HG02798 (cell line): ENCODE results near the gene HOXD13.

ENCODE experiments used
- ATAC-seq: cut with Tn5 transposase; IDR thresholded peaks from one replicate; pipeline ENCODE4 v1.9.1; 2021; ENCODE audit warnings: mild to moderate bottlenecking; ENCODE audit not compliant: unreplicated experiment, poor library complexity

Gene HOXD13

DNA sequence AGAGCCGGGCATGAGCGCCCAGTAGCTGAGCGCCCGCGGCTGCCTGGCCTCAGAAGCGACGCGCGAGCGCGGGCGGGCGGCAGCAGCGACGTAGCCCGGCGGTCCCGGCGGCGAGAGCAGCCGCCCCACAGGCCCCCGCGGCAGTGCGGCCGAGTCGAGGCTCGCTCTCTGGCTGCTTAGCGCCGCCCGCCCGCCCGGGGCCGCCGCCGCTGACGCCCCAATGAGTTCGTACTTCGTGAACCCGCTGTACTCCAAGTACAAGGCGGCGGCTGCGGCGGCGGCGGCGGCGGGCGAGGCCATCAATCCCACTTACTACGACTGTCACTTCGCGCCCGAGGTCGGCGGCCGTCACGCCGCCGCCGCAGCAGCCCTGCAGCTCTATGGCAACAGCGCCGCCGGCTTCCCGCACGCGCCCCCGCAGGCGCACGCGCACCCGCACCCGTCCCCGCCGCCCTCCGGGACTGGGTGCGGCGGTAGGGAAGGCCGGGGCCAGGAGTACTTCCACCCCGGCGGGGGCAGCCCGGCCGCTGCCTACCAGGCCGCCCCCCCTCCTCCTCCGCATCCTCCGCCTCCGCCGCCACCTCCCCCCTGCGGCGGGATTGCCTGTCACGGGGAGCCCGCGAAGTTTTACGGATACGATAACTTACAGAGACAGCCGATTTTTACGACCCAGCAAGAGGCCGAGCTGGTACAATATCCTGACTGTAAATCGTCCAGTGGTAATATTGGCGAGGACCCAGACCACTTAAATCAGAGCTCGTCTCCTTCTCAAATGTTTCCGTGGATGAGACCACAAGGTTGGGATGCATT is 37.8 kb downstream of the HOXD13 start:
- ATAC-seq = no peak

DNA sequence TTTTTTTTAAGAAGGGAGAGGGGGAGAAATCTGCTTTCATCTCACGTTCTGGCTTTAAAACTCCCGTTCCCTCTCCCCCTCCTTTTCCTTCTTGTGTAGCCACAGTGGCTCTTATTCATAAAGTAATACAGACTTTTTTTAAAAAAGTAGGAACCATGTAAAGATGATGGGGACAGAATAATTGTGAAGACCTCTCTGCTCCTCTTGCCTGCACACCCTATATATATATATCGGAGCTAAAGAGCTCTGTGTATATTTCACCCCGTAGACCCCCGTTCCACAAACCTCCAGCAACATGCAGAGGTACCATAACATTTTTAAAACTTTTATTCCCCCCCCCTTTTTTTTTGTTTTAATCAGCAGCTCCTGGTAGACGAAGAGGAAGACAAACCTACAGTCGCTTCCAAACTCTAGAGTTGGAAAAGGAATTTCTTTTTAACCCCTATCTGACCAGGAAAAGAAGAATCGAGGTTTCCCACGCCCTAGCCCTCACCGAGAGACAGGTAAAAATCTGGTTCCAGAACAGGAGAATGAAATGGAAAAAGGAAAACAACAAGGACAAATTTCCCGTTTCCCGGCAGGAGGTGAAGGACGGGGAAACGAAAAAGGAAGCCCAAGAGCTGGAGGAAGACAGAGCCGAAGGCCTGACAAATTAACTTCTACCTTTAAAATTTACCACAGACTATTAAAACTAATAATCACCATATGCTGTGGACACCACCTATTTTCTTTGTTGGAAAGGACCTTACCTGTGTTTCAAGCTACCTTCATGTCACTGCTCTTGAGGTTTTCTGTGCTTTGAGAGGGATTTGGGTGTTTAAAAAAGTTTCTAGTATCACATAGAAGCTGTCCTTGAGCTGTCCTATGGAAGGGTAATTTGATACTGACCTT is 38.7 kb downstream of the HOXD13 start:
- no peak for ATAC-seq

DNA sequence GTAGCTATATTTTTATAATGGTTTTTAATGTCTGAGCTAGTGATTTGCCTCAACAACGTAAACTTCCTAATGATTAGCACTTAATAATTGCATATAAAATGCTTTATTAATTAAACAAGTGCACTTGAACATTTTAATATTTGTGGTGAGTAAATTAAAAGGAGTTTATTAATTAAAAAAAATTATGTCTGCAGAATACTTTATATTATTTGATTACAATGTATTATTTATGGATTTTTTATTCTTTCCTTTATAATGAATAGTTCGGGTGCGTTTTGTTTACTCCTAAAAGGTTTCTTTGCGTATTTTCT is 39.3 kb downstream of the HOXD13 start:
- no peak for ATAC-seq

DNA sequence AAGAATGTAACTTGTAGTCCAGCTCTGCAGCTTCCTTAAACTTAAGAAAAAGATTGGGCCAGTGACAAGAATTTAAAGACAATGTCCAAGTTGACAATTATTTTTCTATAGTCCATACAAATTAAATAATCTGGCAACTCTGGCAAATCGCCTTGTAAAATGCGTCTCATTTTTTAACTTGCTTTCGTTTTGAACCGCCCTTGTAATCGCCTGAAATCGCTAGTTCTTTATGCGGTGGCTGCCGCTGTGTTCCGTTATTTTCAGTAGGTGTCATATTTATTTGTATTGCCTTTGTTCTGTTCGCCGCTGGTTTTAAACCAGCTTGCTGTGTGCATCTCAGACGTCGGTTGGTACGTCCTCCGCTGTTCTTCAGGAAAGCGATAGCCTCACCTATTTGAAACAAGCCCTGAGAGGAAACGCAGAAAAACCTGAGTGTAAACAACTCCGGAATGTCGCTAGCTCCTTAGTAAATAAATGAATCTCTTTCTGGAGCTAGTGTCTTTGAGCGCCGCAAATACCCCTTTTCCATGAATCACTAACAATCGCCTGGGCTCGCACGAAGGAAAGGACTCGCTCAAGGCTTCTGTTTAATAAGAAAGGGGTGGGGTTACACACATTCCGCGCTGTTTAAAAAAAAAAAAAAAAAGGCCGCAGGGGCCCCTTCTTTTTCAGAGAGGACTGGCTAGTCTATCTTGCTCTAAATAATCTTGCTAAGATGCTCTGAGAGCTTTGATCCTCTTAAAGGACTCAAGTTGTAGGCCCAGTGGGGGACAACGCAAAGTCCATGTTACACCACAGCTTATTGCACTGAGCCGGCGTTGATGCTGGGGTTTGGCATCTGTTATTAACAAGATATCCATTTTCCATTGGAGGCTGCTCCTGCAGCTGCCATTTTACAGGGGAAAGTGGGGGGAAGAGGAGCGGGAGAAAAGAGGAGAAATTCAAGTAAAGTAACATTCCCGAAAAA is 40.0 kb downstream of the HOXD13 start:
- no peak for ATAC-seq

DNA sequence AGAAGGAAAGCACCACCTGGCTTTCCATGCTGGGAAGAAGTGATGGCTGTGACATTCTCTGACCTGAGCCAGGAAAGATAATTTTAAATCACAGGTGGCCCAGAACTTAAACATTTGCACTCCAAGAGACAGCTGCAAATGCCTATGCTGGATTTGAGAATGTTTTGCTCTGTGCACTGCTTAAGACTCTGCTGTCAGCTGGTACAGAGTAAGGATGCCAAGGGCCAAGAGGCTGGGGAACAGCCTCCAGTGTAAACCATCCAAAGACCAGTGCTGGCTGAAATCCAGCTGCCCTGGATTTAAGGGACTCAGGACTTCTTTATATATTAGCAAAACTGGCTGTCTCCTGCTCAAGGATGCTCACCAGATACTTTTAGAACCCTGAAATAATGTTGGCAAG is 40.9 kb downstream of the HOXD13 start:
- ATAC-seq = no peak

DNA sequence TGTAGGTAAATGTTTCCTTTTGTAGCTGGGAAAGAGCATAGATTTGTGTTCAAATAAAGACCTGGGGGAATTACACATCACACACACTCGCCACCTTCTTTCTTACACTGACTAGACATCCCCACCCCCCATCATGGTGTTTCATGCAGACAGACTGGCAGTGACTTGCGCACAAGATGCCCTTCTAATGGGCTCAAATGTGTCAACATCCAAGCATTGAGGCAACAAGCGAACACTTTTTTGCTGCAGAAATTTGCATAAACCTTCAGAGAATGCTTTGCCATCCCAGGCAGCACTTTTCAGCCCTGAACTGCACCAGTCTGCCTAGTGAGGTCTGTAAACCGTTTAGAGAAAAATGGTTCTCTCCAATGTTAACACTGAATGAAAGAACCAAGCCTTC is 41.5 kb downstream of the HOXD13 start:
- no peak for ATAC-seq

DNA sequence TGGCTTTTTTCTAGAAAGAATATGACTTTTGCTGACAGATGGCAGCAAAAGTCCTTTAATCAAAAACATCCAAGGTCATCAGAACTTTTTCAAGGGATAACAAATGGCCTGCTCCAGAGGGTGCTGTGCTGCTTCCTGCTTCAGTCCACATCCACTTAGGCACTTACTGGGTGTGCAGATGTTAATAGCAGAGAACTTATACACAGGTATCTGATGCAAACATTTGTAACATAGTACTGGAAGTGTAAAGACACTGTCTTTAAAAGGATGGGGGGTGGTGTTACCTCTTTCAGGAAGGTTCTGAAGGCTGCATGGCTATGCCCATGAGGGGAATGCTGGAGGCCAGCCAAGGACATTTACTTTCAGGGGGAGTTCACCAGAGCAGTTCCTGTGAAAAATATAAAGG is 42.5 kb downstream of the HOXD13 start:
- no peak for ATAC-seq

DNA sequence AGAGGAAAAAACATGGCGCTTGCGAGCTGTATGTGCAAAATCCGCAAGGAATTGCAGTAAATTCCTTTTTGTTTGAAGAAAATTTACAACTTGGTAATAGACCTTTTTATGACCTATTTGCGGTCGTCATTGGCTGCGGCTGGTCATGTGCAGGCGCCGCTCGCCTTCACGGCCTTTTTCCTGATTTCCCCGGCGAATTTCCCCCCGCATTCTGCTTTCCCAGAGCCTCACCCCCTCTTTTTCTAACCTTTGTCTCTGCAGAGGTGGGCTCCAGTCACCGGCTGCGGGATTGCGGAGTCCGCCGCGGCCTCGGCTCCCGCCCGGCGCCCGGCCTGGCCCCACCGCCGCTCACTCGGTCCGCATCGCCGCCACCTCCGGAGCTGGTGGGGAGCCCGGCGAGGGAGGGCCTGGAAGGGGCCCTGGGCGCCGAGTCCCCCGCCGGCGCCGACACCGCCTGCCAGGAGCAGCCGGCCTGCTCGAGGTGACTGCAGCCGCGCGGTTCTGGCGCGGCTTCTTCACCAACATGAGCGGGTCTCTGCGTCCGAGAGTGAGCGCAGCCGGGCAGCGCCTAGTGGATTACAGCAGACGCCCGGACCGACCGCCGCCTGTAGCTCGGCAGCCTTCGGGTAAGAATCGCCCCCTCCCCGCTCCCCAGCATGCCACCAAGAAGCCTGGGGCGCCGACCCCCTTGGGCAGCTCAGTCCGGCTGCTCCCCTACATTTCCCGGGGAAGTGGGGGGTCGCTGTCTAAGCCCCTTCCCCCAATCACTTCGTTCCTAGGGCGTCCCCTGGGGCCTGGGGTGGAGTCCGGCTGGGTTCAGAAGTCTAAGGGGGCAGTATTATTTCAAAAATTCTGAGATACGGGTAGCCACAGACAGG is 44.1 kb downstream of the HOXD13 start:
- no peak for ATAC-seq

DNA sequence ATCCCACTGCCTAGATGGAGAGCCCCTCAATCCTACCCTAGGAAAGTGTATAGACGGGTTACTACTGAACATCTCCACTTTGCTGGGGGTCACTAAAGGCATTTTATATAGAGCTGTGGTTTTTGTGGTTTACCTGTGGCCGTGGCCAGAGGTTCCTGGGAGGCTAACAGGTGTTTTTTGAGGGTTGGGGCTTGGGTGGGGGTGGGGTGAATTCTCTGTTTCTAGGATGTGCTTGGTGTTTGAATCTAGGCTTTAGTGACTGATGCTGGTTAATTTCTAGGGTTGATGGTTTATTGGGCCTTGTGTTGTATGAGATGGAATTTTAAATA is 44.7 kb downstream of the HOXD13 start:
- no peak for ATAC-seq

DNA sequence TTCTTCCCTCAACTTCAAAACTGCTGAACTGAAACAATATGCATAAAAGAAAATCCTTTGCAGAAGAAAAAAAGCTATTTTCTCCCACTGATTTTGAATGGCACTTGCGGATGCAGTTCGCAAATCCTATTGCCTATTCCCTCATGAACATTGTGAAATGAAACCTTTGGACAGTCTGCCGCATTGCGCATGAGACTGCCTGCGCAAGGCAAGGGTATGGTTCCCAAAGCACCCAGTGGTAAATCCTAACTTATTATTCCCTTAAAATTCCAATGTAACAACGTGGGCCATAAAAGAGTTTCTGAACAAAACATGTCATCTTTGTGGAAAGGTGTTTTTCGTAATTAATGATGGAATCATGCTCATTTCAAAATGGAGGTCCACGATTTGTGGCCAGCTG is 45.4 kb downstream of the HOXD13 start:
- no peak for ATAC-seq

DNA sequence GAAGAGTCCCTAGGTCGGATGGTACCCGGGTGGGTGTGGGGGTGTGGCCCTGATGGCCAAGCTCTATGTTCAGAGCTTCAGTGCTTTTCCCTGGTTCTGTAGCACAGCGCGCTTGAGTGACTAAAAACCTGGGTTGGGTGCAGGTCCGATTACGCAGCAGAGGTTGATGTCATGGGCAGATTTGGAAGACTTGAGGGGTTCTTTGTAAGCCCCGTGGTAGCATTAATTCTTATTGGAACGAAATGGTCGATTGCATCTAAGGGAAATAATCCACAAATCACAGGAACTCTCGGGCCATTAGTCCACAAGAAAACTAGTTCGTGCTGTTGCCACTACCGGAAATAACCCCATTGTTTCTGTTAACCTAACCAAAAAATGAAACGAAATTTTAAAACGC is 46.0 kb downstream of the HOXD13 start:
- ATAC-seq = no peak

DNA sequence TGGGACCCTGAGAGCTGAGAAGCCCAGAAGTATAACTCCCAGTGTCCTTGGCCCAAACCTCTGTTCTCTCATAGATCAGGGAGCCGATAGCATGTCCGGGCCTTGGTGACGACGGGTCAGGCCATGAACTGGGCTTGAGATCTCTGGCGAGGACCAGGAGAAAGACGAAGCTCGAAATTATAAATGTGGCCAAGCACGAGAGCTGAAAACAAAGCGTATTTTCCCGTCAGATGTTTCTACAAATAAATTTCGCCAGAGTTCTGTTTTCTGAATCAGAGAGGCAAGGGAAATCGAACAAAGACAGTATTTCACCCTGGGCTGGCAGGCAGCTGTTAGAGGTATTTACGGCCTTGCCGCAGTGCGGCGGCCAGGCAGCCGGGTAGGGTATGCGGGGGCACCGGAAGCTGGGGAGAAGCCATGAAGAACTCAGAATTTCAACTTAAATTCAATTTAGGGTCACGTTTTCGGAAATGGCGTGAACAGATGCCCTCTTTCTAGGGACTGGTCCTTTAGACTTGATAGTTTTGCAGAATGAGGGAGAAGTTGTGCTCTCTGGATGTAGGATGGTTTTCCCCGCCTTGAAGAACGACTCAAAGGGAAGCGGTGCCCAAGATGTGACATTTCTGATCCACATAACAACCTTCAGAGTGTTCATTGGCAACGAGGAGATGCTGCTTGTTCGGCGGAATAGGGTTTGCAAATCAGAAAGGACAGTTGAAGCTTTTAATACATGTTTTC is 46.6 kb downstream of the HOXD13 start:
- ATAC-seq = no peak

DNA sequence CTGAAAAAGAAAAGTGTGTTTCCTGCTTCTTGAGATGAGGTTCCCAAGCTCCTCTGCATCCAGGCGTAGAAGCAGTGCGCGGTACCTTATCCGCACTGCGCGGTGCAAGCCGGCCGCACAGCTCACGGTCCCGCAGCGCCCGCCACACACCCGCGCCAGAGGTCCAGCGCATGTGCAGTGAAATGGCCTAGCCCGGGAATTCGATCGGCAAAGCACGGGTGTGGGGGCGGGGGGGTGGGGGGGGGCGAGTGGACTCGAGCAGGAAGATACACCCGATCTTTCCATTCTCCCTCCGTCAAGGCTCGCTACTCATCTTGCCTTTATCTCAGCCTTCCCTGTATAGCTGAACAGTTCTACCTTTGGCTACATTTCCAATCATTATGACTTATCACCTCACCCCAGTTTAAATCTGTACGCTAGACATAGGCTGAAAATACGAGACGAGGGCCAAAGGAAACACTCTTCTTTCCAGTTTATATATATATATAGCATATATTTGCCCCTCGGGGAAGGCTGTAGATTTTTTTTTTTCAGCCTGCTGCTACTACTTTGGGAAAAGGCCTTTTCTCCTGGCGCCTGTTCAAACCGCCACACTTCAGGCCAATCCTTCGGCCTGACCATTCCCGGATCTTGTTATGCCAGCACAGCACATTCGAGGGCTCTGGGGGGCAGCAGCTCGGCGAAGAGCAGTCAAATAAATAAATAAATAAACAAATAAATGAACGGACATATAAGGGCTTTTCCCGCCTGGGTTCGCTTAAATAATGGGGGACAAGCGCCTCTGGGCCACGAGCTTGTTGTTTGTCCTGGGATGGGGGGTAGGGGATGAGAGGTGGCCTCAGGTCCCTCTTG is 47.4 kb downstream of the HOXD13 start:
- no peak for ATAC-seq

DNA sequence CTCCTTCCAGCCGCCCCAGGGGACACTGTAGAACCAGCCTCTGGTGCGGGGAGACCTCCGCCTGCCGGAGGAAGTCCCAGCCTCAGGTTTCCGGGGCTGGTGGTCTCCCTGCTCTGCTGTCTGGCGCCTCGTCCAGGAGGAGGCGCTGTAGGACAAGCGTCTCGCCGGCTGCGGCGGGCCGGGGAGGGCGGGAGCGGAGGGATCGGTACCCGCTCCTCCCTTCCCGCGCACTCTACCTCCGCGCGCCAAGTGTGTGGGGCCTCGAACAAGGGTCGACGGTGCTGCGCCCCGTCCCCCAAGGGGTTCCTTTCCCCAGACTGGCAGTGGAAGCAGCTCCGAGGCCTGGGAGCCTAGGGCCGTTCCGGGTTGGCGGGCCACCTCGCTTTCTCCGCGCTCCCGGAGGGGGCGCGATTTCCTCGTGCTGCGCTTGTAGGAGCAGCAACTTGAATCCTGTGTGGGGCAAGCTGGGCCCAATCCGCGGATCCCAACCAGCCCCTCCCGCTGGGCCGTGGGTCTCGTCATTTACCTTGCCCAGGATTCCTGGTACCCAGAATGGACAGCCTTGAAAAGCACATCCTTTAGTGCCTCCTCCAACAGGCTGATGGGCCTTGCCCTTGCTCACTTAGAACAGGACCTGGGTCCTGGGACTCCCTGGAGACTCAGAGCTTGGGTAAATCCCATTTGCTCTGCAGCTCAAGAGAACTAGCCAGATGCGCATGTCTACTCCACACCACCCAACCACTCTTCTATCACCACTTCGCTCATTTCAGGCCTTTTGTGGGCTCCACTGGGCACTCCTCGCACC is 48.2 kb downstream of the HOXD13 start:
- ATAC-seq = peak; percentile 92

DNA sequence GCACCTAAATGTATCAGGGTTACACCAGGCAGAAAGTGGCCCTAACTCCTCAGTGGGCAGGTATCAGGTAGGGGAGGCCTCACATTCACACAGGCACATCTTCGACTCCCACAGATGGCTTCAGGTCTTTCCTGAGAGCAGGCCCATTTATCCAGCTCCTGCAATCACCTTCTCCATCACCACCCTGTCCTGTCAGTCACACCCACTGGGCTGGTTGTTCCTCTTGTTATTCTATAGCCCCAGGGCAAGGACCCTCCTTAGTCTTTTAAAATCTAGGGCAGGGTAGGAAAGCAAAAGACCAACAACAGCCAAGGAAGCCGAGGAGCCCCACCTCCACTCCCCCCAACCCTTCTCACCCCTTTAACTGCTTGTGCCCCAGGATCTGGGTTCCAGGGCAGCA is 49.8 kb downstream of the HOXD13 start:
- no peak for ATAC-seq
